Spleen (tissue), 7 donors: ENCODE measurements around the gene TAF4.

Source experiments
- CTCF ChIP-seq, 11 experiments: fragments of 200-600 bp in 7 of 11; fragments of 450-650 bp in 4 of 11; sonication (generic) in 4 of 11; IDR thresholded peaks in 8 of 11; conservative IDR thresholded peaks in 3 of 11; 1 replicate in 7 of 11; 2 replicates in 4 of 11; pipeline versions ENCODE4 v1.4.0 to v1.8.0; 2016 to 2021; ENCODE audit warnings: antibody characterized with exemption in 11 of 11, inconsistent platforms in 4 of 11, mild to moderate bottlenecking in 1 of 11
- POLR2A ChIP-seq, 3 donors: fragments of 450-650 bp; IDR thresholded peaks; one replicate each; pipeline ENCODE4 v1.5.1; 2017; ENCODE audit warnings: antibody characterized with exemption in 3 of 3, mild to moderate bottlenecking in 1 of 3
- donor health status: DM: no; HTN: no; CAD: no; lungs with moderate emphysema.
- donor health status: DM: no; HTN: no; CAD: no.
- donor health status: DM: no; HTN: no; CAD: no.

DNA sequence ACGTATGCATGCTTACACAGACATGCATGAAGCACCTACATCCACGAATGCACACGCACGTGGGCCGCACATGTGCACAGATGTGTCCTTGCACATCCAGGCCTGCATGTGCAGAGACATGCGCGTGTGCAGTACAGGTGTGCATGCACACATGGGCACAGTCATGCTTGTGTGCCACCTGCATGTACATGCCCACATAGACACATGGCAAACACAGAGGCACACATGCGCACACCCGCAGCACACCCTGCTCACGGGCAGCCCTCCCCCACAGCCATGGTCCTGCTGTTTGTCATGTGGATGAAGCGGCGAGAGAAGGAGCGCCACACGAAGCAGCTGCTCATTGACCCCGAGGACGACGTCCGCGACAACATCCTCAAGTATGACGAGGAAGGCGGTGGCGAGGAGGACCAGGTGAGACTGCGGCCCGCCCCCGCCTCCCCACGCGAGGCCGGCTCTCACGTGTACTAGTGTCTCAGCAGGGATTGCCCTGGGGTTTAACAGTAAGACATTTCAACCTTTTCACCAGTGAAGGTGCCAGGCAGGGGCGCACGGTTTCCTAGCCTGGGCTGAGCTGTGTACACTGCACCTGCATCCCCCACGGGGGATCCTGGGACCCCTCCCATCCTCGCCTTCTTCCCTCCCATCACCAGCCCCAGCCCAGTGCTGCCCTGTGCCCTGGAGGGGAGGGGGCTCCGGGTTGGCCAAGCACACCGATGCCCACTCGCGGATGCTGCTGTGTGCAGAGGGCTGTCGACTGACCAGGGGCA is 132.8 kb downstream of the TAF4 start:
- TF ChIP-seq CTCF (IDR thresholded peaks at IDR 0.05 in 8 of 11, conservative IDR thresholded peaks at IDR 0.05 in 3 of 11), result no peak
- no peak for TF ChIP-seq POLR2A (IDR thresholded peaks at IDR 0.05)
